Stimulated activated CD4-positive, alpha-beta T cell treated with anti-CD3 and anti-CD28 coated beads, Interleukin-1b, Interleukin-23, amount 100 ng/mL, for 48 hours (primary cell): ENCODE data around the gene FHIT.

Experiments used
- DNase-seq: peaks from one replicate; pipeline ENCODE4 v3.0.0-alpha.2; 2020

FHIT gene

DNA sequence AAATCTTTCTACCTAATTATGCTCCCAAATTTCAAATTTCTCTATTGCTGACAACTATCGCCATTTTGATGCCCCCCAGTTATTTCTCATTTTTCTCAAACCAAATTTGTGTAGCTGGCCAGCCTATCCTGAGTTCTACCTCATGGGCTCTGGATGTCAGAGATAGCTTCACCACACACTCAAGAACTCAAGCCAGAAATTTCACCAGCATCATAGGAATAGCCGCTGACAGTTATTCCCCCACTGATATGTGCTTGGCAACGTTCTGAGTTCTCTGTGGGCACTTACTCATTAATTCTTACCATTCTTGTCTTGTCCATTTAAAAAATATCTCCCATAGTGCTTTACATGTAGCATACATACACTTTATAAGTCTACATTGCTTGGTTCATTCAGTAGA is 264.7 kb downstream of the FHIT start:
- DNase-seq = no peak

GRCh38 chr3:60983906-60984305 is 267.3 kb downstream of the FHIT start:
- DNase-seq = no peak

DNA sequence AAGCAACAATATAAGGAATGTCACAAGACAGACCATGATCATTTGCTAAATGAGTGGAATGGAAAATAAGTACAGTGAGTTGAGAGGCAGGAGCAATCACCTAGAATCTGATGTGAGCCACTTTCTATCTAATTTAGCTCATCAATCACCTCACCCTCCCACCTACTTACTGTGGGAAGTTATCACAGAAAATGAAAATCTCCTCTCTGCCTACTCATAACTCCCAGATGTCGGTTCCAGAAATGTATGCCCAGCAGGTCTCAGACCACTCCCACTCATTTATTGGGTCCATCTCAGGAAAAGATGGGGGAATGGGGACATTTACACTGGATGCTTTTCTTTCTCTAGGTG is 270.9 kb downstream of the FHIT start:
- DNase-seq = no peak

DNA sequence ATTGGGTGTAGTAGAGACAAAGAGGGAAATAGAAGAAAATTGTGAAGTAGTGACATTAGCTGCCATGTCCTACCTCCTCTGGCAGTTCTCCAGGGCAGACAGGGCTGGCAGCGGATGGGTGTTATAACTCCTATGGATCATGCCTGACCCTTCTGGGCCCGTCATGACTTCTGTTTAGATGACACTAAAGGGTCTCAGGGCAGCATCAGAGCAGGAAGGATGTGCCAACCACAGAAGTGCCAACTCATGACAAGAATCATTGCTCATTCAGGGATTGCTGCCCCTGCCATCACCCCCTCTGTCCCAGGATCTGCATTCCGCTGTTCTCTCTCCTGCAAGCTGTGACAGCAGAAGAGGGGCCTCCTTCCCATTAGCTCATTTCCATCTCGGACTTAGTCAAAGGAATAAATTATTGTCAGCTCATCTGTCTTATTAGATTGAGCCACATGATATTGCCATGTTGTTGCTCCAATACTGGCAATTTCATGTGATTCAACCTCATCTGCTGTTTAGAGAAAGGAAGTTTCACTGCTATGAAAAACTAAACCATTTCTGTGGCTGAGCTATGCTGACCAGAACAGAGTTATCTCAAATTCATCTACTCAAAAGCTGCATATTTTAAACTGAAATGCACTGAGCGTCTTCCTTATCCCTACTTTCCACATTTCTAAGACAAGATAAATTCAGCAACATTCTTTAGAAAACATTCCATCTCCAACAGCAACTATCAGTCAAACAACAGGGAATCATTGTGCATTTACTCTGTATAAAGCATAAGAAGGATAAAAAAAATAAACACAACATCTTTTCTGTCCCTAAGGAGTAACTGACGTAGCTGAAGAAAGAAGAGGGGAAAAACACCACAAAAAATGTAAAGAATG is 271.6 kb downstream of the FHIT start:
- no peak for DNase-seq

DNA sequence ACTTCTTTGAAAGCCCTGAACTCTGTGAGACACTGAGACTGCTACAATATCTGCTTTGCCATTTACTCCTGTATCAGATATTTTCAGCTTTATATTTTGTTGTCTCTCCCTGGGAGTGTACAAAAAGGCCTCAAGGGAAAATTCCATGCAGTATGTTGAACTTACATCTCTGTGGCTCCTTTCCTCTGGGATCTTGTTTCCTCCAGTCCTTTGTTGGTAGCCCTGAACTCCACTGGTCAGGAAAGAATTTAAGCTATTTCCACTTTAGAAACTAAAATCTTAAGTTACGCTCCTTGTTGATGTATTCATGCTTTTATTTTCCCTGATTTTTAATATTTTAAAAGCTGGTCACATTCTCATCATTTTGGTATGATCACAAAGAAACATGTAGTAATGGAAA is 277.9 kb downstream of the FHIT start:
- no peak for DNase-seq

DNA sequence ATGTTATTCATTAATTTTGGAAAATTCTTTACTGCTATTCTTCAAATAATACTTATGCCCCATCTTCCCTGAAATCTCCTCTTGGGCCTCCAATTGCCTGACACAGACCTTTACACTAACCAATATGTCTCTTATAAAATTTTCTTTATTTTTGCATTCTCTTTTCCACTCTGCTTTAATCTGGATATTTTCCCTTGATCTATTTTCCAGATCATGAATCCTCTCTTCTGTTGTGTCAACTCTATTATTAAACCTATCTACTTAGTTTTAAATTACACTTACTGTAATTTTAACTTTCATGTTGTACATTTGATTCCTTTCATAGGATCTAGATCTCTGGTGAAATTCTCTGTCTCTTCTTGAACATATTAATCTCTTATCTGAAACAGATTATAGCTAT is 278.7 kb downstream of the FHIT start:
- no peak for DNase-seq

GRCh38 chr3:60970850-60971249 is 280.4 kb downstream of the FHIT start:
- no peak for DNase-seq

- DNase-seq = no peak
Observed at GRCh38 chr3:60967141-60967540, 284.1 kb downstream of the FHIT start.

- no peak for DNase-seq
Observed at GRCh38 chr3:60957541-60957940, 293.7 kb downstream of the FHIT start.

- DNase-seq = no peak
Observed at GRCh38 chr3:60956729-60957128, 294.5 kb downstream of the FHIT start.

DNA sequence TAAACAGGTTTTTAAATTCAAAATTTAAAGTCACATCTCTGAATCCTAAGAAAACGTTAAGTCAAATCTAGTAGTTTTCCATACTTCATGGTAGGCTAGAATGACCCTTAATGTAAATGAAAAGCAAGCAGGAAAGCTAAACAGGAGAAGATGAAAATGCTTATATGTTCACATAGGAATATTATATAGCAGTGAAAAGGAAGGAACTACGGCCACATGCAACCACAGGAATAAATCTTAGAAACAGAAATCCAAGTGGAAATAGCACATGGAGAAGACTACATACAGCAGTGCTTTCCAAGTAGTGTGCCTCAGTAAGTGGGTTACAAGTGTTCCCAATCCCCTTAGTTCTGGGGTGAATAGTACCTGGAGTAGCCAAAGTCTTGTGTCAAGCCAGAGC is 296.2 kb downstream of the FHIT start:
- DNase-seq = no peak

GRCh38 chr3:60954048-60954447 is 297.2 kb downstream of the FHIT start:
- DNase-seq = no peak

- no peak for DNase-seq
Observed at GRCh38 chr3:60953351-60953750, 297.9 kb downstream of the FHIT start.

DNA sequence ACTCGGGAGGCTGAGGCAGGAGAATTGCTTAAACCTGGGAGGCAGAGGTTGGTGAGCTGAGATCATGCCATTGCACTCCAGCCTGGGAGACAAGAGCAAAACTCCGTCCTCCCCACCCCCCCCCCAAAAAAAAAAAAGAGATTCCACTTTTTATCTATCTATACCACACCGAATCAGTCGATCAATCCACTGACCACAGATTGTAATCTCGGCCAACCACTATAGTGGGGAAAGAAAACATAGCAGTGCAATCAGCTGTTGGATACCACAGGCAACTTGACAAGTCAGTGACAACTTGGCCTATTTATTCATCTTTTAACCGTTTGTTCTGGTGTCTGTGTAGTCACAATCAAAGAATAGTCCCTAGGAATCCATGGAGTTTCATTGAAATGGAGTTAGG is 299.2 kb downstream of the FHIT start:
- DNase-seq = no peak

- DNase-seq = no peak
Observed at GRCh38 chr3:60949146-60949545, 302.1 kb downstream of the FHIT start.

DNA sequence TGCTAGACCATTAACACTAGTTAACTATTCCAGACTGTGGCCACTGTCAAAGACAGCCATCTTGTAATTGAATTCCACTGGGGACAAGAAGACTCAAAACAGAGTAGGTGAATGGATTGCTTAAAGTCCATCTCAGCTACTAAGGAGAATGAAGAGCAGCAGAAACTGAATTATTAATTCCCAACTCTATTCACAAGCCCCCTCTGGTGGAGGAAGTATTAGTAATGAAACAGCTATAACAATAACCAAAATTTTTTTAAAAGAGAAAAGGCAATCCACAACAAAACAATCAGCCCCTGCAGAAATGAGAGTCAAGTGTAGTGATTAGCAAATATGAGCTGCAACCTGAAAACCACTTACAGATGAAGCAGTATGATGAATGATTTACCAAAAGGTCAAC is 302.8 kb downstream of the FHIT start:
- DNase-seq = no peak

DNA sequence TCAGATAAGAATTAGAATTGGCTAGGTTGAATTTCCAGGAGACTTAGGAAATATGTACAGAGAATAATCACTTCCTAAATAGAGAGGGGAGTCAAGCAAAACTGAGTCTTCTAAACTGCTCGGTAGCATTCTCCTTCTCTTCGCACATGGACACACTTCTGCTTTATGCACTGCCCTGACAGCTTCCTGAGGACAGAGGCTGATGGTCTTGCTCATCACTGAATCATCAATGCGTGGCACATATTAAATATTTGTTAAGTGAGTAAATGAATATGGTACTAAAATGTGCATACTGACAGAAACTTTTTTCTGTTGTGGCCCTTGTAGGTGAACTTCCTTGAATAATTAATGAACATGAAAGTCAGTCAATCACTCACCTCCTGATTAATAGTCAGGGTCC is 315.5 kb downstream of the FHIT start:
- DNase-seq = no peak

- DNase-seq = no peak
Observed at GRCh38 chr3:60933824-60934223, 317.4 kb downstream of the FHIT start.

DNA sequence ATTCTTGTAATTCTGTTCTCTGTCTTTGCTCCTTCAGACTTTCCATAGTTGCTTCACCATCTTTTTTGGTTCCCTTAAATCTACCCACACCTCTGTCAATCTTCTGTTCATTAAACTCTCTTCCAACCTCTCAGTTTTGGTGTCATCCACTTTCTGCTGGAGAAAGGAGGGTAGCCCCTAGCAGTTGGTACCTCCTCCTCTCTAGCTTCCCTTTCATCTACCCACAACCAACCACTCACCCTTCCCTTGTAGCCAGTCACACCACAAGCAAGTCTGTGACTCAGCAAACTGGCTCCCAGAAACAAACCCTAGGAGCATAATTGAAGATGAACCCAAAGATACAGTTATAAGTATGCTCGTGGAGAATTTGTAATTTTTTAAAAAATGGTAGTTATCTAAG is 318.6 kb downstream of the FHIT start:
- DNase-seq = no peak

- DNase-seq = no peak
Observed at GRCh38 chr3:60932170-60932569, 319.1 kb downstream of the FHIT start.

DNA sequence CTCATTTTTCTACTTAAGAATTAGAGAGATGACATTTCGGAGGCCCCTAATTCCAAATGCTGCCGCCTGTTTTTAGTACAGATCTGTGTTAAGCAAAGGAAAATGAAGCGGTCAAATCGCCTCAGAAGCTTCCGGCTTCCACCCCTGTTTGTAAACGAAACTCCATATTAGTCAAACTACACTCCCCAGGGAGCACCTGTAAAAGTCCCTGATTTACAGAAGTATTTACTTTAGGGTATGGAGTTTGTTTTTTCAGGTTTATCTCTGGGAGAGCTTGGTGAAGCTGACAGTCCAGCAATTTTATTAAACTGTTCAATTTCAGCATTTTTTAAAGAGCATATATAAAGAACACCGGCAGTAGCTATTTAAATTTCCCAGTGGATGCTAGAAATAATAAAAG is 319.8 kb downstream of the FHIT start:
- DNase-seq = no peak

GRCh38 chr3:60920519-60920918 is 330.7 kb downstream of the FHIT start:
- no peak for DNase-seq

DNA sequence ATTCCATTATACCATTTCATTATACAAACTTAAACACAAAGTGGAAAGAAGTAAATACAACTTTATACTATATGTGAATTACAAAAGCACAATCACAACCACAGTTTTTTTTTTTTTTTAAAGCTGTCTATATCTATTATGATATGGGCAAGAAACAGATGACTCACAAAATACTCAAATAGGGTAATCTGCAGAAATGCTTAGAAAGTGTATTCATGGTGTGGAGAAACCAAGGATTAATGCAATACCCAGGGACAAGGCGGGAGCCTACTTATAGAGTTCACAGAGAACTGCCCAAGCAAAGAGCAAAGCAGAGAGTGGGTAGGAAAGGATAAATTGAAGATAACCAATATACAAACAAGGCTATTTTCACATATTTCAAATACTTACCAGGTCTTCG is 332.0 kb downstream of the FHIT start:
- DNase-seq = no peak

DNA sequence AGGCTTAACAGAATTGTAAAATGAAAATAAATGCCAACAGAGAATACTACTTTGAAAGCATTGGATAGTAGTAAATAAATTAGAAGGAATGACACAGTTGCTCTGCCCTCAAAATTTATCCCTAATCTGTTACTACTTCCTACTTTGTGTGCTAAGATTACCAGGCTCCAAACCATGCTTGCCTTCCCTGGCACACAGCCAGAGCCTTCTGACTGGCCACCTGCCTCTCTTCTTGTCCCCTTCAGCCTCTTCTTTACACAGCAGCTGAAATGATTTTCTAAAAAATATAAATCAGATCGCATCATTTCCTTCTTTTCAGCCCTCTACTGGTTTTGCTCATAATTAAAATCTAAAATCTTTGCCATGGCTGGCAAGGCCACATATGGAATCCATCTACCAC is 334.1 kb downstream of the FHIT start:
- DNase-seq = no peak

GRCh38 chr3:60916546-60916945 is 334.7 kb downstream of the FHIT start:
- no peak for DNase-seq
